CD4-positive, alpha-beta memory T cell (primary cell): ENCODE results near the gene PKN2. TPM values are rescaled to one million over a fixed set of nuclear protein-coding genes. Genes with fewer than 3 reads are reported as not detected.

Experiments used
- CTCF ChIA-PET: fragments of 350-600 bp; sonication (Branson Sonifier 250); formaldehyde crosslinking; loops from one replicate; lab custom pipeline; 2021; ENCODE audit warnings: inconsistent platforms; ENCODE audit not compliant: partially characterized antibody; lab: Charles Lee
- POLR2A ChIA-PET: fragments of 350-600 bp; sonication (Branson Sonifier 250); formaldehyde crosslinking; loops from one replicate; lab custom pipeline; 2021; ENCODE audit not compliant: partially characterized antibody; lab: Charles Lee
- DNase-seq, 5 donors: peaks; one replicate each; pipeline versions ENCODE4 v3.0.0 to v3.0.0-alpha.2; 2020 to 2022; ENCODE audit warnings: mixed read lengths in 1 of 5
- H3K27ac ChIP-seq: one replicate; pipeline ENCODE4 v1.7.0; 2013; ENCODE audit warnings: low read depth, low read length
- H3K27me3 ChIP-seq: 2 replicates; pipeline ENCODE4 v1.7.0; 2013; ENCODE audit warnings: mild to moderate bottlenecking, low read length, moderate library complexity; ENCODE audit not compliant: insufficient read depth
- H3K36me3 ChIP-seq: 2 replicates; pipeline ENCODE4 v1.7.0; 2013; ENCODE audit warnings: mild to moderate bottlenecking, low read length, moderate library complexity; ENCODE audit not compliant: insufficient read depth
- H3K4me1 ChIP-seq: 2 replicates; pipeline ENCODE4 v1.7.0; 2013; ENCODE audit warnings: mild to moderate bottlenecking, low read length, moderate library complexity; ENCODE audit not compliant: insufficient read depth
- H3K4me3 ChIP-seq, 2 donors: one replicate each; pipeline ENCODE4 v1.7.0; 2013; ENCODE audit warnings: low read length in 2 of 2, mild to moderate bottlenecking in 1 of 2
- H3K9me3 ChIP-seq, 2 donors: one replicate each; pipeline ENCODE4 v1.7.0; 2013; ENCODE audit warnings: low read length in 2 of 2, control low read depth in 1 of 2; ENCODE audit not compliant: control insufficient read depth in 1 of 2
- H3K27ac Mint-ChIP-seq, 7 donors: one replicate each; pipeline ENCODE4 v1.8.0; 2020 to 2021; ENCODE audit warnings: mixed read lengths in 7 of 7, mild to moderate bottlenecking in 6 of 7, inconsistent platforms in 3 of 7, moderate library complexity in 3 of 7
- H3K27me3 Mint-ChIP-seq, 2 donors: one replicate each; pipeline ENCODE4 v1.8.0; 2020 to 2021; ENCODE audit warnings: mixed read lengths in 2 of 2
- H3K36me3 Mint-ChIP-seq, 2 donors: one replicate each; pipeline ENCODE4 v1.8.0; 2020 to 2021; ENCODE audit warnings: mixed read lengths in 2 of 2, inconsistent platforms in 1 of 2, mild to moderate bottlenecking in 1 of 2
- H3K4me1 Mint-ChIP-seq, 4 donors: one replicate each; pipeline ENCODE4 v1.8.0; 2020 to 2021; ENCODE audit warnings: mixed read lengths in 4 of 4, mild to moderate bottlenecking in 1 of 4
- H3K4me3 Mint-ChIP-seq, 8 donors: one replicate each; pipeline ENCODE4 v1.8.0; 2020 to 2021; ENCODE audit warnings: mixed read lengths in 8 of 8, mild to moderate bottlenecking in 7 of 8, moderate library complexity in 6 of 8, inconsistent platforms in 3 of 8
- H3K9me3 Mint-ChIP-seq, 8 donors: one replicate each; pipeline ENCODE4 v1.8.0; 2020 to 2021; ENCODE audit warnings: mixed read lengths in 8 of 8, mild to moderate bottlenecking in 5 of 8, inconsistent platforms in 3 of 8, moderate library complexity in 1 of 8
- intact Hi-C: fragments of 100-400 bp; cut with micrococcal nuclease; formaldehyde crosslinking; loops from one replicate; pipeline ENCODE4 v1.15.1; 2023
- polyA plus RNA-seq, 2 donors: library from polyadenylated mRNA; unstranded; fragments of 300-500 nt; fragmentation: Illumina TruSeq; gene quantifications; one replicate each; pipeline ENCODE4 v1.2.3, GENCODE V29; 2021
- total RNA-seq, 2 experiments: library from RNA; stranded (reverse); gene quantifications; one replicate each; pipeline ENCODE4 v1.2.3, GENCODE V29; 2021

Gene PKN2
- total and polyA plus RNA-seq, 4 experiments from 2014 or later = 6.0 to 42.0 (median 23.3) TPM

DNA sequence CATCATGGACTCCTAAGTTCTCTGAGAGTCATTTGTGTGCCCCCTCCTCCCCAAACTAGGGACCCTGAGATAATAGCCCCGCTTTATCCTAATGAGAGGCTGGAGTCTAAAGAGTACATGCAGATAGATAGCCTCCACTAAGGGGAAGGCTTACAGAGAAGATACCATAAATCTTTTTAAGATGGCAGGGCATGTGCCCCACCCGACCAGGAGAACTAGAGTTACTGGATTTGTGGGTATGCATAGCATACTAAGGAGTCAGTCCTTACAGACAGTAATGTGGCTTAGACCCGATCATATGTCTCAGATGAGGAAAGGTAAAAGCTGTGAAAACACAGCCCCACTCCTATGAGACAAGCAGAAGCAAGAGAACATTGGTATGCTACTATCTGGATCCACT lies 25.7 kb upstream of the PKN2 start:
- intact Hi-C loops = loop anchor here (5.0 to 10.0 kb wide), 2 partner anchors 39 to 106 kb away; no protein-coding TSS in a partner anchor
- H3K4me1 ChIP-seq = peaks cover 14% of the 10 kb centered on the region
- no peak overlapping the region for H3K4me3 Mint-ChIP-seq
- H3K27ac ChIP-seq = no peak overlapping the region
- DNase-seq = no peak
- H3K9me3 ChIP-seq = no peaks in the 10 kb centered on the region
- H3K27me3 Mint-ChIP-seq = peaks cover 0 to 2% of the 10 kb centered on the region in 2 donors
- no peak overlapping the region for H3K4me3 ChIP-seq
- H3K27ac Mint-ChIP-seq = no peak overlapping the region
- H3K4me1 Mint-ChIP-seq = peaks cover 11 to 20% (median 18%) of the 10 kb centered on the region in 4 donors
- no peaks in the 10 kb centered on the region for H3K36me3 Mint-ChIP-seq
- ChIA-PET POLR2A (interaction anchor here (1.3 kb wide), 1 partner anchor 25 kb away, joined by 7 read pairs; the partner anchor contains the start of gene PKN2), CTCF (interaction anchor here (0.7 to 7.2 kb wide), 6 partner anchors 8 to 219 kb away, joined by 3 to 73 read pairs (median 11); partner anchors contain the start of gene PKN2)
- no peaks in the 10 kb centered on the region for H3K27me3 ChIP-seq
- H3K36me3 ChIP-seq = no peaks in the 10 kb centered on the region
- no peaks in the 10 kb centered on the region for H3K9me3 Mint-ChIP-seq

DNA sequence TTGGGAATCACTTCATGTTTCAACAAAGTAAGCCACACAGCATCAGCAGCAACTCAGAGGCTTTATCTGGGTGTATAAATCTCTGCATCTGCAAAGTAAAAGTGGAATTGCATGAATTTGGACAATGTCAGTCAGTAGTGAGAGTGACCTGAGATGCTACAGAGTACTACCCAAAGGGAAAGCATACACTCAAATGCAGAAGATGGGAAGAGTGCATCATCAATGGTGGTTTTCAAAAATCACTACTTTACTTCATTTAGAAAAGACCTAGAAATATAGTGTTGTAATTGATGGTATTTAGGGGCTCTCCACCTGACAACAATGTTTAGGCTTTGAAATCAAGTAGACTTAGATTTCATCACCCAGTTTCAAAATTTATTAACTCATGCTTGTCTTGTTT lies 24.5 kb upstream of the PKN2 start:
- Histone ChIP-seq H3K4me1 (peaks cover 14% of the 10 kb centered on the region), H3K36me3 (no peaks in the 10 kb centered on the region), H3K27ac (no peak overlapping the region), H3K27me3 (no peaks in the 10 kb centered on the region), H3K4me3 (no peak overlapping the region), H3K9me3 (no peaks in the 10 kb centered on the region)
- CTCF ChIA-PET = interaction anchor here (1.0 to 7.2 kb wide), 4 partner anchors 9 to 218 kb away, joined by 3 to 53 read pairs (median 11); partner anchors contain the start of gene PKN2
- POLR2A ChIA-PET = no interaction called here
- intact Hi-C loops = loop anchor here (5.0 to 10.0 kb wide), 2 partner anchors 38 to 105 kb away; no protein-coding TSS in a partner anchor
- Mint-ChIP-seq H3K27ac (no peak overlapping the region), H3K4me1 (peaks cover 11 to 20% (median 18%) of the 10 kb centered on the region in 4 donors), H3K27me3 (peaks cover 0 to 1% of the 10 kb centered on the region in 2 donors), H3K9me3 (no peaks in the 10 kb centered on the region), H3K4me3 (no peak overlapping the region), H3K36me3 (no peaks in the 10 kb centered on the region)
- no peak for DNase-seq

DNA sequence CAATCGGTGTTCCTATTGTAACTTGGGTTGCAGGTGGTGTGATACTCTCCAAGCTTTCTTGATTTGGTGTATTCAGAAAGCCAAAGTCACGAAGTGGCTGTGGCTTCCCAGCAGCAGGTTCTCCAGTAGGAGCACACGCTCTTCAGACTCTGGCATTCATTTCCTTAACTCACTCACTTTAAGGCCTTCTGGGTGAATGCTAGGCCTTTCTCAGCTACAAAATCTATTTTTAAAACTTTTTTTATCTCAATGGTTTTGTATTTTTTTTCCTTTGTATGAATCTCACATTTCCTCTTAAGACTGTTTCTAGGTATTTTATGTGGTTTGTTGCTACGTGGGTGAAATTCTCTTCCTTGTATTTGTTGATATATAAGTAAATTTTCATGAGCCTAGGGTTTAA lies 22.9 kb upstream of the PKN2 start:
- H3K9me3 Mint-ChIP-seq = no peaks in the 10 kb centered on the region
- CTCF ChIA-PET = interaction anchor here (0.8 to 1.3 kb wide), 2 partner anchors 14 to 22 kb away, joined by 3 to 4 read pairs; partner anchors contain the start of gene PKN2

DNA sequence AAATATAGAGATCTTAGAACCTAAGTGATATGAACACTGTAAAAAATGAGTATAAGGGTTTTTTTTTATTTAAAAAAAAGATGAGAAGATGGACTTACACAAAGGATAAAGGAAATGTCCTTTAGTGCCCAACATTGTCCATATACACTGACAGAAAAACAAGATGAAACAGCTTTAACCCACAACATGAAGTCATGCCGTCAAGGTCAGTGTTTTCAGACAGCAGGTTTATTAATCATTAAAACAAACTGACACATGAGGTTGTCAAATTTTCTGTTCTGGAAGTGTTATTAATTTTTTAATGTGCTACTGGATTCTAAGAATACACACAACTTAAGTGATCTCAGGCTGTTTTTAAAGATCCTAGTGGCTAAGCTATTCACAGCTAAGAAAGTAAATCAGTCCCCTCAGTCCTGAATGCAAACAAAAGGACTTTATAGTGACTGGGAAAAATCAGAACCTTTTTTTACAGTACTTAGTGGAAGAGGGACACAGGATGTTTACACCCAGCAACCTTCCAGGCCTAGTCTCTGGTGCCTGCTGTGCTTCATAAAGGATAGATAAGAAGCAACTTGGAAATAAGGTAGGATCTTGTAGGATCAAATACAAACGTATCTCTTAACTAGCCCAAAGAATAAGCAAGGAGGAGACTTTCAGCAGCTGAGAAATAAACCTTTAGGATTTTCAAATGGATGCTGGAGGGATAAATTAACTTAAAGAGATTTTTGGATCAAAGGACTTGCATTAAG lies 21.9 kb upstream of the PKN2 start:
- Mint-ChIP-seq H3K27me3 (peaks cover 6% of the 10 kb centered on the region in 2 donors), H3K9me3 (no peaks in the 10 kb centered on the region), H3K27ac (peak overlapping the region in 2 of 7 donors; percentile 13 to 69), H3K4me1 (peaks cover 11 to 20% (median 18%) of the 10 kb centered on the region in 4 donors), H3K36me3 (no peaks in the 10 kb centered on the region), H3K4me3 (peak overlapping the region in 1 of 8 donors; percentile 52)
- H3K9me3 ChIP-seq = no peaks in the 10 kb centered on the region
- no peak overlapping the region for H3K4me3 ChIP-seq
- no peak overlapping the region for H3K27ac ChIP-seq
- peaks cover 14% of the 10 kb centered on the region for H3K4me1 ChIP-seq
- no peaks in the 10 kb centered on the region for H3K36me3 ChIP-seq
- ChIA-PET POLR2A (no interaction called here), CTCF (no interaction called here)
- DNase-seq = no peak
- intact Hi-C loops = no loop called here
- H3K27me3 ChIP-seq = no peaks in the 10 kb centered on the region

More for the DNA sequence above, 22.9 kb upstream of the PKN2 start:
- Histone ChIP-seq H3K4me3 (no peak overlapping the region), H3K27ac (no peak overlapping the region), H3K4me1 (peaks cover 14% of the 10 kb centered on the region), H3K27me3 (no peaks in the 10 kb centered on the region), H3K36me3 (no peaks in the 10 kb centered on the region), H3K9me3 (no peaks in the 10 kb centered on the region)
- intact Hi-C loops = no loop called here
- peak overlapping the region; percentile 1 to 68 (median 60) for H3K4me3 Mint-ChIP-seq
- peak overlapping the region in 6 of 7 donors; percentile 2 to 69 (median 59) for H3K27ac Mint-ChIP-seq
- POLR2A ChIA-PET = interaction anchor here (1.9 kb wide), 1 partner anchor 23 kb away, joined by 16 read pairs; the partner anchor contains the start of gene PKN2
- DNase-seq = peak in 1 of 5 donors; percentile 5
- H3K27me3 Mint-ChIP-seq = peaks cover 2 to 6% of the 10 kb centered on the region in 2 donors
- peaks cover 11 to 20% (median 18%) of the 10 kb centered on the region in 4 donors for H3K4me1 Mint-ChIP-seq
- no peaks in the 10 kb centered on the region for H3K36me3 Mint-ChIP-seq

DNA sequence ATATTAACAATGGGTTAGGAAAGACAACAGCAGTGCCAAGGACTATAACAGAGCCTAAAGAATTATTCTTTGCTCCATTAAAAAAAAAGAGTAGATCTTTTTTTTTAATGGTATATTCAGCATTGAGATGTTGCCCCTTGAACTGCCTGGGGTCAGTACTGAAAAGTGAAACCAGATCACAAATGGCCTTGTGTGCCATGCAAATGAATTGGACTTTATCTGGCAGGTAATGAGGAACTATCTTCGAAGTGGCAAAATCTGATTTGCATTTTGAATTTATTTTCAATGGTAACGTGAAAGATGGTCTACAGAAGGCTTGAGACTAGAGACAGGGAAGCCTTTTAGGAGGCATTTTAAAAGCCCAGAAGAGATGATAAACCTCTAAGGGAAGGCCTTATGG lies 21.4 kb upstream of the PKN2 start:
- Mint-ChIP-seq H3K27ac (no peak overlapping the region), H3K4me3 (no peak overlapping the region), H3K27me3 (peaks cover 7 to 9% of the 10 kb centered on the region in 2 donors), H3K4me1 (peaks cover 11 to 20% (median 18%) of the 10 kb centered on the region in 4 donors), H3K36me3 (no peaks in the 10 kb centered on the region), H3K9me3 (no peaks in the 10 kb centered on the region)
- H3K27ac ChIP-seq = no peak overlapping the region
- ChIA-PET CTCF (no interaction called here), POLR2A (no interaction called here)
- no peak overlapping the region for H3K4me3 ChIP-seq
- no peaks in the 10 kb centered on the region for H3K36me3 ChIP-seq
- no peak for DNase-seq
- peaks cover 3% of the 10 kb centered on the region for H3K27me3 ChIP-seq
- H3K4me1 ChIP-seq = peaks cover 14% of the 10 kb centered on the region
- no peaks in the 10 kb centered on the region for H3K9me3 ChIP-seq
- intact Hi-C loops = no loop called here

DNA sequence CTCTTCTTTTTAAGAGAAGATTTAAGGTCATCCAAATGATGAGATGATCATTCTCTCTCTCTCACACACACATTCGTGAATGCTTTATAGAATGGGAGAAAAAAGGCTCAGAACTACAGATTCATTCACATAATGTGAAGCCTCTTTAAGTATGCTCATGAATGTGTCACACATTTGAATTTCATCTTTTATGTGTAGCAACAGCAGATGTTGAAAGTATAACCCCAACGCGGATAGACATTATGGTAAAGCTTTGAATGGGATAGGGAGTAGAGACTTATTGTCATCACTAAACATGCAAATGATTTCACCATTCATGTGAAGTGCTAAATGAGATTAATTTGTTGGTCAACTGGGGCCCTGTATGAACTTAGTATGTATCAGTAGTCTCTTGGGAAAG lies 15.7 kb upstream of the PKN2 start:
- intact Hi-C loops = no loop called here
- no peaks in the 10 kb centered on the region for H3K36me3 ChIP-seq
- no peak overlapping the region for H3K27ac Mint-ChIP-seq
- DNase-seq = no peak
- peaks cover 16 to 20% of the 10 kb centered on the region in 2 donors for H3K27me3 Mint-ChIP-seq
- H3K4me1 Mint-ChIP-seq = no peaks in the 10 kb centered on the region
- no peaks in the 10 kb centered on the region for H3K36me3 Mint-ChIP-seq
- no peaks in the 10 kb centered on the region for H3K9me3 Mint-ChIP-seq
- CTCF ChIA-PET = no interaction called here
- H3K9me3 ChIP-seq = no peaks in the 10 kb centered on the region
- H3K4me1 ChIP-seq = no peaks in the 10 kb centered on the region
- peaks cover 4% of the 10 kb centered on the region for H3K27me3 ChIP-seq
- no peak overlapping the region for H3K4me3 Mint-ChIP-seq
- H3K27ac ChIP-seq = no peak overlapping the region
- POLR2A ChIA-PET = no interaction called here
- H3K4me3 ChIP-seq = no peak overlapping the region

DNA sequence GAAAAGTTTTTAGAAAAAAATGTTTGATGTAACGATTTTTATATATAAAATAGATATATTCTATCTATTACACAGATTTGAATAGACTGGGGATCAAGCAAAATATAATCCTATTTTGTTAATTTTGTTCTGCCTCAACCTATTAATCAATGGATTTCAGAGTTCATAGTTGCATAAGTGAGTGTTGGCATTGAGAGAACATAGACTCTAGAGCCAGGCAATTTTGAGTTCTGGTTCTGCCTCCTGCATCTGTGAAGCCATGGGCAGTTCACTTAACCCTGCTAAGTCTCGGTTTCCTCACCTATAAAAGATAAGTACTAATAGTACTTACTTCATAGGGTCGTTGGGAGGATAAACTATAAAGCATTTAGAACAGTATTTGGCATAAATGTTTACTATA lies 13.6 kb upstream of the PKN2 start:
- no peaks in the 10 kb centered on the region for H3K36me3 Mint-ChIP-seq
- ChIA-PET CTCF (no interaction called here), POLR2A (no interaction called here)
- H3K27me3 Mint-ChIP-seq = peaks cover 18 to 22% of the 10 kb centered on the region in 2 donors
- no peaks in the 10 kb centered on the region for H3K4me1 Mint-ChIP-seq
- H3K36me3 ChIP-seq = no peaks in the 10 kb centered on the region
- no peaks in the 10 kb centered on the region for H3K4me1 ChIP-seq
- no peak overlapping the region for H3K27ac ChIP-seq
- no peak for DNase-seq
- H3K27ac Mint-ChIP-seq = no peak overlapping the region
- no peaks in the 10 kb centered on the region for H3K9me3 Mint-ChIP-seq
- no peak overlapping the region for H3K4me3 Mint-ChIP-seq
- peaks cover 4% of the 10 kb centered on the region for H3K27me3 ChIP-seq
- H3K4me3 ChIP-seq = no peak overlapping the region
- intact Hi-C loops = no loop called here
- no peaks in the 10 kb centered on the region for H3K9me3 ChIP-seq
